Pons (tissue), 1 donor: ENCODE data around the gene PIK3R1.
A peak's percentile ranks its signal among the peaks of the same experiment; 100 is the strongest.

Source experiments
- DNase-seq: peaks from one replicate; pipeline ENCODE4 v3.0.0-alpha.2; 2016; ENCODE audit warnings: low spot score

PIK3R1 gene

GRCh38 chr5:68215208-68215897 lies at the start of gene PIK3R1:
Gene PIK3R1, plus strand, starts transcription at chr5:68215756. Its CDS starts 10,920 bp downstream, at chr5:68226676.
- peak; percentile 95 for DNase-seq

- no peak for DNase-seq
Observed at GRCh38 chr5:68167195-68167651, 48.3 kb upstream of the PIK3R1 start.

GRCh38 chr5:68169903-68170302 lies 45.7 kb upstream of the PIK3R1 start:
- no peak for DNase-seq

GRCh38 chr5:68170826-68171558 lies 44.6 kb upstream of the PIK3R1 start:
- peak; percentile 88 for DNase-seq

GRCh38 chr5:68172314-68172713 lies 43.2 kb upstream of the PIK3R1 start:
- no peak for DNase-seq

GRCh38 chr5:68173007-68173406 lies 42.5 kb upstream of the PIK3R1 start:
- DNase-seq, result no peak

DNA sequence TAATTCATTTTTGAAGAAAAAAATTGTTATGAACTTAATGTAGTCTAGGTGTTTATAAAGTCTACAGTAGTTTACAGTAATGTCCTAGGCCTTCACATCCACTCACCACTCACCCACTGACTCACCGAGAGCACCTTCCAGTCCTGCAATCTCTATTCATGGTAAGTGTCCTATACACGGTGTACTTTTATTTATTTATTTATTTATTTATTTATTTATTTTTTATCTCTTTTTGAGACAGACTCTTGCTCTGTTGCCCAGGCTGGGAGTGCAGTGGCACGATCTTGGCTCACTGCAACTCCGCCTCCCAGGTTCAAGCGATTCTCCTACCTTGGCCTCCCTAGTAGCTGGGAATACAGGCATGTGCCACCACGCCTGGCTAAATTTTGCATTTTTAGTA lies 39.3 kb upstream of the PIK3R1 start:
- DNase-seq, result no peak

DNA sequence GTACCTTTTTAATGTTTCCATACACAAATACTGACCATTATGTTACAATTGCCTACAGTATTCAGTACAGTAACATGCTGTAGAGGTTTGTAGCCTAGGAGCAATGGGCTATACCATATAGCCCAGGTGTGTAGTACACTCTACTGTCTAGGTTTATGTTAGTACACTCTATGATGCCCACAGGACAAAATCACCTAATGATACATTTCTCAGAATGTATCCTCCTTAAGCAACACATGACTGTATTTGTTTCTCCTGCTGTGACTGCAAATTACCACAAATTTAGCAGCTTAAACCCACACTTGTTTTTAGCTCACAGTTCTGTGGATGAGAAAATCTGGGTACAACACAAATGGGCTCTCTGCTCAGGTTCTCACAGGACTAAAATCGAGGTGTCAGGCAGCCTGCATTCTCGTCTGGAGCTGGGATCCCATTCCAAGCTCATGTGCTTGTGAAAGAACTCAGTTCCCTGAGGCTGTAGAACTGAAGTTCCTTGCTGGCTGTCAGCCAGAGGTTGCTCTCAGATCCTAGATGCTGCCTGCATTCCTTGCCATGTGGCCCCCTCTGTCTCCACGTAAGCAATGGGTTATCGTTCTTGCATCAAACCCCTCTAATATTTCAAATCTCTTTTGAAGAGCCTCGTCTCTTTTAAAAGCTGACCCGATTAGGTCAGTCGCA lies 38.6 kb upstream of the PIK3R1 start:
- DNase-seq, result no peak

DNA sequence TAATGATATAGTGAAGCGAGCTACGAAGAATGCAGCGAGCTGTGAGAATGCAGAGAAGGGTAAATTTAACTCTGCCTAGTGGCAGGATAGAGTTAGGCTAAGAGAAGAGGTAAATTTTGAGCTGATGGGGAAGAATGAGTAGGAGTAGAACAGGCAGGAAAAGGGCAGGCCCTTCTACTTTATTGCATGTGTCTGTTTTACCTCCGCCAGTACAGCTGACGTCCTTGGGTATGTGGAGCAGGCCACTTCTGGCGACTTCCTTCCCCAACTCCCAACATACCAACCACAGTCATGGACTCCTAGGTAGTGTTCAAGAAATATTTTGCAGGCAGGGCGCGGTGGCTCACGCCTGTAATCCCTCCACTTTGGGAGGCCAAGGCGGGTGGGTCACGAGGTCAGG lies 37.9 kb upstream of the PIK3R1 start:
- DNase-seq, result no peak

DNA sequence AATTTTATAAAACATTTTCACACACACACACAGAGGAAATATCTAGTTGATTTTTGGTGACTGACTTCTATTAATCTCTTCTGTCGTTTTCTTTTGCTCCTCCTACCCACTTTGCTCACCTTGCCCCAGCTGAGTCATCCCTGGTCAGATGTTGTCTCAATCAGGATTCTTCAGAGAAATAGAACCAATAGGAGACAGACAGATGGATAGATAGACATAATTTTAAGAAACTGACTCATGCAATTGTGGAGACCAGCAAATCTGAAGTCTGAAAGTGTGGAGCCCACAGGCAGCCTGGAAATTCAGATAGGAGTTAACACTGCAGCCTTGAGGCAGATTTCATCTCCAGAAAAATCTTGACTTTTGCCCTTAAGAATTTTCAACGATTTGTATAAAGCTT lies 37.0 kb upstream of the PIK3R1 start:
- DNase-seq, result no peak

GRCh38 chr5:68180121-68181038 lies 35.2 kb upstream of the PIK3R1 start:
- DNase-seq, result no peak

DNA sequence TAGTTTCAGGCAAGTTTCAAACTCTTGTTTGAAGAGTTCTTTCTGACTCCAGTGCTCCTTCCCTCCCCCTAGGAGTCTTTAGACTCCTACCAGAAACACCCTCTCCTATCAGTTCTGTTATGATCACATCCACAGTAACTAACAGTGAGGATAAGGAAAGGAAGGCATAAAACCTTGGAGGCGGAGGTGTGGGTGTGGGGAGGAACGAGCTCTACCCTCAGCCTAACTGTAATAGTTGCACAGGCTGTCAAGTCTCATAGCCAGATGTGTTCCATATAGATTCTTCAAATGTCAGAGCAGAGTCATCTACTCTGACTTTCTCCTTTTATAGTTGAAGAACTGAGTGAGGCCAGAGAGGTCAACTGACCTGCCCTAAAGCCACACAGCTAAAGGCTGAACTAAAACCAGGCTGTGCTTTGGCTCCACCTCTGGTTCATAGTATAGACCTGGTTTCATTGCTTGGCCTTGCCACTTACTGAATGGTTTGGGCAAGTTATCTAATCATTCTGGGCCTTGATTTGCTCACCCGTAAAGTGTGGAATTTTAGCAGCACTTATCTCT lies 34.4 kb upstream of the PIK3R1 start:
- DNase-seq, result no peak

DNA sequence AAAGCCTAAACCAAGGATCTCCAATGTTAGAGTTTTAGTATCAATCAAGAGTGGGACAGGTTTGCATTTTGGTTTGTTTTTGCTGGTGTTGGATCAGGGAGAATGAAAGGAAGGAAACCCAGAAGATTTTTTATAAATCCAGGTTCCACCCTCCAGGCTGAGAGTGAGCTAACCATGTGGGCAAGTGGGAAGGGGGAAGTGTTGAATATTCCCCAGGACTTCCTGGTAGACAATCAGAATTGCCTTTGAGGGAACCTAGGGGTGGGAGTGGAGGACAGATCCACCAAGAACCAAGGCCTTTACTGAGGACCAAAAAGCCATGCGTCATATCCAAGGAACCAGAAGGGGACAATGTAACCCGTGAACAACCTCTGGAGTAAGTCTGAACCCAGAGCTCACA lies 33.5 kb upstream of the PIK3R1 start:
- no peak for DNase-seq

DNA sequence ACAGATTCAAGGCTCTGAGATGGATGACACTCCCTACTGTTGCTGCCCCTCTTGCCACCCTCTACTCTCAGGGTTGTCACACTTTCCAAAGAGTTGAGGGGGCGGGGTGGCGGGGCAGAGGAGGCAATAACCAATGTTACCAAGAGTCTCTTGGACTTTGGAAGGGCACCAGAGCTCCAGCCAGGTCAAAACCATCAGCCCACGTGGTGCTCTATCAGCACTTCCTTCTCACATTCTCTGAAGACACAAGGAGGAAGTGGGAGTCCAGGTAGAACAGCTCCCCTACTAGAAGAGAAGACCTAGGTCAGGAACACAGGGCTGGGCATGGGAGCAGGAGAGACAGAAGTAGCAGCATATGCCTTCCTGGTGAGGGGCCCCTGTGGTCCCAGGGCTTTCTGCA lies 33.0 kb upstream of the PIK3R1 start:
- no peak for DNase-seq

DNA sequence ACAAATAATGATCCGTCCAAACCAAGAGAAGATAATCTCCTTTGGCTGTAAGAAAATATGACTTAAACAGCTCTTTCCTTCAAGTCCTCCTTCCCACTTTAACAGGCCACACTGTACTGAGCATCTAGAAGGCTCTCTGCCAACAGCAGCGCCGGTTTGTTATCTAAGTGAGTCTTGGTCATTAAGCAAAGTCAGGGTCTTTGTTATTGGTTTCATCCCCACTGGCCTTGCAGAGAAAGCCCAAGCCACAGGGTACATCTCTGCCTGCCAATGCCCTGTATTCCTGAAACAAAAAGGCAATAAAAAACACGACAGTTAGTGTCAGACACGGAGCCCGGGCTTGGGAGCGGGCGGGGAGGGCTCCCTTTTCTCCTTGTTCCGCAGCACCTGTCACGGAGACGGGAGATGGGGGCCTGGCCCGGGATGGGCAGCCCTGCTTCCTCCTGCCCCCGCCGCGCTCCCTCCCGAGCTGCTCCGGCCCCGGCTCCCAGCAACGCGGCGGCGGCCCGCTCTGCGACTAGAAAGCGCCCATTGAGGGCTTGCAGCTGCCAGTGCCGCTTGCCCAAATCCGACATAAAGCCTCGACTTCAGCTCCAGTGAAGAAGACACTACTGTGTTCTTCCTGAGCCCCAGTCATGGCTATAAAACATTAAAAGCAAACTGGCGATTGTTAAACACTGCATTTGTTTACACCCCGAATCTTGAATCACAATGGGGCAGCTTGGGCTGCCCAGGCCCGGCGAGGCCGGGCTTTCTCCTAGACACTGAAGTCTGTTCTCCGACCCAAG lies 28.1 kb upstream of the PIK3R1 start:
- peak; percentile 97 for DNase-seq

GRCh38 chr5:68189171-68189570 lies 26.4 kb upstream of the PIK3R1 start:
- DNase-seq, result no peak

GRCh38 chr5:68189613-68190012 lies 25.9 kb upstream of the PIK3R1 start:
- no peak for DNase-seq

- DNase-seq, result no peak
Observed at GRCh38 chr5:68190619-68191018, 24.9 kb upstream of the PIK3R1 start.

DNA sequence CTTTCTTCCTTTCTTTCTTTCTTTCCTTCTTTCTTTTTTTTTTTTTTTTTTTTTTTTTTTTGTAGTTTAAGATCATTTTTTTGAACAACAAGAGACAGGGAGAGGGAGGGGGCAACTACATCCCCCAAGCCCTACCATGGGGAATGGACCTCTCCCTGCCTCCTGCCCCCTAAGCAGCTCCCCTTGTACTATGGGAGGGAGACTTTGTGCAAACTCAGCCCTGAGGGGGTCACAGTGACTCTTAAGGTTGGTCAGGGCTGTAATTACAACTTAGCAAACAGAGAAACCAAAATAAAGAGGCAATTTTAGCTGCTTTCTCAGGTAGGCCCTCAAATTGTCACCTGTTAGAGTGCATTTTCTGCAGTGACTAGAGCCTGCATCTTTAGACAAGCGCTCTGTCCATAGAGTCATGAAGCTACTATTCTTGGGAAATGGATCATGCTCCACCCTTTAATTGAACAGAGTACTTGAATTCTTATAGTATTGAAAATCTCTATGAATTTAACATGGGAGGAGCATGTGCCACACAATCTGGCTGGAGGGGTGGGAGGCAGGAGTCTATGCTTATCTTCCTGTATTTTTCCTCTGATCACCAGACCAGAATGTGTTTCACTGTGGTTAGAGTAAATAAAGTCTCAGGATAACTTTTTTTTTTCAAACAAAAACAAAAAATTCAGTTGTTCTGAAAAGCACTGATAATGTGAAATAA lies 24.3 kb upstream of the PIK3R1 start:
- no peak for DNase-seq

DNA sequence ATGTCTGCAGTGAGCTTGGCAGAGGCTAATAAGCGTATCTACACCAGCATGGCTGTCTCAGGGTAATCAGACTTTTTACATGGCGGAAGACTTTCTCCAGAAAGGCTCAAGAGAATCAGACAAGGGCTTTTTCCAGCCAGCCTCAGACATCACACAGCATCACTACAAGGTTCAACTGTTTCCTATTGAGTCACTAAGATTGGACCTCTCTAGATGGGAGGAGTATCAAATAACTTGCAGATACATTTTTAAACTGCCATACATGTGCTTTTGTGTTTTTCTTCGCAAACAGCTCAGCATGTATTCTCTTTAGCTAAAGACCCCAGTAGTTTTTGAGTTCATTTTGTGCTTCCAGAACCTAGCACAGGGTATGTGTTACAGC lies 22.9 kb upstream of the PIK3R1 start:
- no peak for DNase-seq
